Calu3 (cell line): ENCODE measurements around the gene TAF4B. TPM values are rescaled to one million over a fixed set of nuclear protein-coding genes. Genes with fewer than 3 reads are reported as not detected.

Source experiments
- BruUV-seq: library from RNA; stranded (reverse); fragments of 400-500 nt; replicated peaks from 2 replicates; lab custom pipeline; 2021; lab: Mats Ljungman, UMichigan
- CTCF ChIA-PET: fragments of 300-600 bp; sonication (Branson Sonifier 250); formaldehyde crosslinking; loops from one replicate; lab custom pipeline; 2022; ENCODE audit warnings: antibody characterized with exemption; lab: Charles Lee
- DNase-seq: peaks from one replicate; pipeline ENCODE4 v3.0.0; 2022
- H3K27ac Mint-ChIP-seq: one replicate; pipeline ENCODE4 v1.8.0; 2022; ENCODE audit warnings: mixed read lengths; ENCODE audit not compliant: unreplicated experiment
- H3K27me3 Mint-ChIP-seq: one replicate; pipeline ENCODE4 v1.8.0; 2022; ENCODE audit warnings: mixed read lengths; ENCODE audit not compliant: unreplicated experiment
- H3K36me3 Mint-ChIP-seq: one replicate; pipeline ENCODE4 v1.8.0; 2022; ENCODE audit warnings: mild to moderate bottlenecking, moderate library complexity, mixed read lengths; ENCODE audit not compliant: insufficient read depth, unreplicated experiment
- H3K4me1 Mint-ChIP-seq: one replicate; pipeline ENCODE4 v1.8.0; 2022; ENCODE audit warnings: mild to moderate bottlenecking, low read depth, mixed read lengths; ENCODE audit not compliant: unreplicated experiment
- H3K4me3 Mint-ChIP-seq: one replicate; pipeline ENCODE4 v1.8.0; 2022; ENCODE audit warnings: mild to moderate bottlenecking, low read depth, moderate library complexity, mixed read lengths; ENCODE audit not compliant: unreplicated experiment
- H3K9me3 Mint-ChIP-seq: one replicate; pipeline ENCODE4 v1.8.0; 2022; ENCODE audit warnings: low read depth, mixed read lengths; ENCODE audit not compliant: unreplicated experiment
- CTCF ChIP-seq: fragments of 200-600 bp; IDR thresholded peaks from one replicate; pipeline ENCODE4 v1.8.0; 2022; ENCODE audit warnings: antibody characterized with exemption; ENCODE audit not compliant: unreplicated experiment
- intact Hi-C: fragments of 100-400 bp; cut with micrococcal nuclease; formaldehyde crosslinking; loops from one replicate; pipeline ENCODE4 v1.10.0; 2022; ENCODE audit not compliant: unreplicated experiment
- total RNA-seq: library from RNA; stranded (reverse); gene quantifications from 2 replicates; pipeline ENCODE4 v1.2.3, GENCODE V29; 2022

Gene TAF4B
- total RNA-seq, 1 experiment from 2014 or later = 9.6 TPM

GRCh38 chr18:26335571-26336487 lies 109.6 kb downstream of the TAF4B start:
- Mint-ChIP-seq H3K9me3 (no peaks in the 10 kb centered on the region), H3K4me1 (no peaks in the 10 kb centered on the region), H3K27me3 (no peaks in the 10 kb centered on the region), H3K4me3 (no peak overlapping the region), H3K36me3 (no peaks in the 10 kb centered on the region), H3K27ac (no peak overlapping the region)
- CTCF ChIA-PET = no interaction called here
- no peak for DNase-seq
- intact Hi-C loops = no loop called here
- BruUV-seq = no TSS peak
- no peak for TF ChIP-seq CTCF

GRCh38 chr18:26336572-26336971 lies 110.3 kb downstream of the TAF4B start:
- H3K27me3 Mint-ChIP-seq = no peaks in the 10 kb centered on the region
- no peak for DNase-seq
- H3K9me3 Mint-ChIP-seq = no peaks in the 10 kb centered on the region
- H3K27ac Mint-ChIP-seq = no peak overlapping the region
- TF ChIP-seq CTCF = no peak
- no peak overlapping the region for H3K4me3 Mint-ChIP-seq
- CTCF ChIA-PET = no interaction called here
- intact Hi-C loops = no loop called here
- H3K36me3 Mint-ChIP-seq = no peaks in the 10 kb centered on the region
- H3K4me1 Mint-ChIP-seq = no peaks in the 10 kb centered on the region
- no TSS peak for BruUV-seq

GRCh38 chr18:26342646-26343045 lies 116.4 kb downstream of the TAF4B start:
- Mint-ChIP-seq H3K9me3 (peaks cover 3% of the 10 kb centered on the region), H3K36me3 (peaks cover 10% of the 10 kb centered on the region), H3K27ac (peak overlapping the region; percentile 75), H3K4me3 (no peak overlapping the region), H3K4me1 (peaks cover 18% of the 10 kb centered on the region), H3K27me3 (no peaks in the 10 kb centered on the region)
- intact Hi-C loops = loop anchor here (1.0 kb wide), 1 partner anchor 35 kb away; no protein-coding TSS in a partner anchor
- peak; percentile 20 for DNase-seq
- no peak for TF ChIP-seq CTCF
- no TSS peak for BruUV-seq
- CTCF ChIA-PET = interaction anchor here (1.0 kb wide), 1 partner anchor 41 kb away, joined by 3 read pairs; no protein-coding TSS in a partner anchor

- CTCF ChIA-PET = no interaction called here
- peaks cover 8% of the 10 kb centered on the region for H3K9me3 Mint-ChIP-seq
- TF ChIP-seq CTCF = no peak
- no peak overlapping the region for H3K4me3 Mint-ChIP-seq
- H3K36me3 Mint-ChIP-seq = no peaks in the 10 kb centered on the region
- intact Hi-C loops = no loop called here
- H3K4me1 Mint-ChIP-seq = no peaks in the 10 kb centered on the region
- H3K27ac Mint-ChIP-seq = no peak overlapping the region
- DNase-seq = no peak
- H3K27me3 Mint-ChIP-seq = no peaks in the 10 kb centered on the region
- BruUV-seq = no TSS peak
Measured at GRCh38 chr18:26350961-26351360, 124.7 kb downstream of the TAF4B start.
